Cerebellar nuclear complex (tissue), 1 donor: ENCODE data around the gene PGA5.

Experiments used
- DNase-seq, 2 experiments: peaks; one replicate each; lab custom pipeline; 2025; lab: John Stamatoyannopoulos, UW

The PGA5 gene

DNA sequence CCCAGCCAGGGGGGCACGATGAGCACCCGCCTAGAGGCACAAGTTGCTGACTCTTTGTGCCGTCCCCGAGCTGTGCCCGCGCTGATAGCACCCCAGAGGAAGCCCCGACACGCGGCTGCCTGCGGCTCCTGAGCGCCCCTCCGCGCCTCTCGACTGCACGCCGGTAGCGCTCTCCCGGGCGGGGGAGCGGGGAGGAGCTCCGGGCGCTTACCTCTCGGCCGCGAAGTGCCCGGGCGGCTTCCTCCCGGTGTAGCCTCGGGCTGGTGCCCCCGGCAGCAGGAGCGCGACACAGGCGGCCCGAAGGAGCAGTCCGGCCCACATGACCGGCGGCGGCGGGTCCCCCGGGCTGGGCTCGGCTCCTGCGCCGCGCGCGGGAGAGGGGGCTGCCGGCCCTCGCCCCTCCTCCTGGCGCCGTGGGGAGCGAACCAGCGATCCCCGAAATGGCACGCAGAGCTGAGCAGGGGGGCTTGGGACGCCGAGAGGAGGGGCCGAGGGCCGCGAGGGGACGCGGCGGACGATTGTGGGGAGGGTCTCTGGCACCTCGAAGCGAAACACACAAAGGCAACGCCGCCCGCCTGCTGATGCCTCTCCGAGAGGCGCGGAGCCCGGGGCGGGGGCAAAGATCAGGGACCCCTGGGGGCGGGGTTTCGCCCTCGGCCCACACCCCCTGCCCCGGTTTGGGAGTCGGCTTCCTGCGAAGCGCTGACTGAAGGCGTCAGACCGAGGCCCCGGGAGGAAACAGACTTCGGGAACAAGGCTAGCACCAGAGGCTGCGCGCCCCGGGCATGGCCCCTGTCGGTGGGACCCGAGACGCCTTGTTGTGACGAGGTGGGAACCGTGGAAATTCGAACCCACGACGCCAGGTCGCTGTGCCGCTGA, 54.0 kb downstream of the PGA5 start, which contains the start of gene VWCE:
Gene VWCE, minus strand, starts transcription at position 600 of the 879 bp plus-strand sequence. Its CDS starts 279 bp downstream, at position 321.
- no peak for DNase-seq

DNA sequence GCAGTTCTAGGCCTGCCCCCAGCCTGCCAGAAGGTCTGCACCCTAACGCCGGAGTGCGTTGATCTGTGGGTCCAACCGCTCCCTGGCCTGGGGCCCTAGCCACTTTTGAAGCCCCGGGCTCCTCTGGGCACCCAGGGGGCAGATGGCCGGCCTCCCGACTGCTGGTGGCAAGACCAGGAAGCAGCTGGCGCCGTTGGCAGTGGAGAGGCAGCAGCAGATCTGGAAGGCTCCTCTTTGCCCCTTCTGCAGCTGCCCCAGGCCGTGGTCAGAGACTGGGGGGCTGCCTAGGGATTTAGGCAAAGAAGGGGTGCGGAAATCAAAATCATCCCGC, 54.6 kb downstream of the PGA5 start:
- no peak for DNase-seq

DNA sequence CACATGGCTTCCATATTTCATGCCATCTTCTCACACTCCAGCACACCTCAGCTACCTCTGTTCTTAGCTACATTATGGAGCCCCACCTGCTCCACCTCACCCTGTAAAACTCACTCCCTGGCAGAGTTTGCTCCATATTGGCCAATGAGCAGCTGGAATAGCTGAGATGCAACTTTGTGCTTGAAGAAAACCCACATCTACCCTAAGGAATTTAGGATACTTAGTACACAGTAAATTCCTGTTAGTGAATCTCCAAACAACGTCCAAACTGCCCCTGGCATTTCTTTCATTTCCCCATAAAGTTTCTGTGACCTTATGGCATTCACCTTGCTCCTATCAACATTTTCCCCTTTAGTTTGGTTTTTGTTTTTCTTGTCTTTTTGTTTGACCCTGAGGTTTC, 56.4 kb downstream of the PGA5 start:
- DNase-seq, result no peak

GRCh38 chr11:61297746-61298145, 56.8 kb downstream of the PGA5 start:
- no peak for DNase-seq

DNA sequence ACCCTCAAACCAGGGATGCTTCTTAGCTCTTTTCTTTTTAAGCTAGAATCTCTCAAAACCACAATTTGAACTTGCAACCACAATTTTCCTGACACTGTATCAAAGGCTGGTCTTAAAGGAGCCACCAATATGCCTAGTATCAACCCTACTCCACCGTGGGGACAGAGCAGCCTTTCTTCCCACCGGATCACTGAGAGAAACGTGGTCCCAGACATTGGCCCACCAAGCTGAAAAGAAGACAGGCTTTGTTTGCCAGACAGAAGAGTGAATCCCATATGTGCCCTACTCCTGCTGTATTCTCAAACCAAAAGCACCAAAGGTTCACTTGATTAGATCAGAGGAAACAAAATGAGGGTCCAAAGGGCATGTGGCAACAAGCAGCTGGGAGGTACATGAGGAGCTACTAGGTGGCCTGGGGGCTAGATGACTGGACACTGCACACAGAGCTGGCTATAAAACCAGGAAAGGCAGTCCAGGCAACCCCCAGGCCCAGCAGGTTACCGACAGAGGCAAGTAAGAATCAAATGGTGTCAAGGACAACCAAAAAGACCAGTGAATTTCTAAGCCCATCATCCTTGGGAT, 57.8 kb downstream of the PGA5 start:
- DNase-seq, result no peak
